Colonic mucosa (tissue), 4 donors: Measurements from ENCODE around the gene ATE1. TPM values are rescaled to one million over a fixed set of nuclear protein-coding genes. Genes with fewer than 3 reads are reported as not detected.
A peak's percentile ranks its signal among the peaks of the same experiment; 100 is the strongest.

Experiments
- DNase-seq: peaks from one replicate; pipeline ENCODE4 v3.0.0-alpha.2; 2020
- H3K27ac ChIP-seq: fragments of 200-600 bp; one replicate; pipeline ENCODE4 v1.8.0; 2021
- H3K27me3 ChIP-seq: fragments of 200-600 bp; one replicate; pipeline ENCODE4 v1.8.0; 2021
- H3K36me3 ChIP-seq: fragments of 200-600 bp; one replicate; pipeline ENCODE4 v1.8.0; 2021
- H3K4me1 ChIP-seq: fragments of 200-600 bp; one replicate; pipeline ENCODE4 v1.8.0; 2021; ENCODE audit warnings: mild to moderate bottlenecking
- H3K4me3 ChIP-seq: fragments of 200-600 bp; one replicate; pipeline ENCODE4 v1.8.0; 2021
- H3K9ac ChIP-seq, 2 donors: one replicate each; pipeline ENCODE4 v1.7.0; 2013; ENCODE audit warnings: control low read depth in 2 of 2, low read depth in 2 of 2, low read length in 2 of 2
- H3K9me3 ChIP-seq: fragments of 200-600 bp; one replicate; pipeline ENCODE4 v1.8.0; 2021
- CTCF ChIP-seq: fragments of 200-600 bp; IDR thresholded peaks from one replicate; pipeline ENCODE4 v1.8.0; 2022; ENCODE audit warnings: antibody characterized with exemption, mild to moderate bottlenecking
- intact Hi-C: fragments of 100-400 bp; cut with DNase I; formaldehyde crosslinking; loops from one replicate; pipeline ENCODE4 v1.14.1; 2022
- total RNA-seq, 2 donors: library from RNA; stranded (reverse); fragmentation: NEBNext Ultra II Directional in 1 of 2; extraction: Animal tissue kit (Norgen Biotek cat#: 25700) in 1 of 2; gene quantifications; one replicate each; pipeline ENCODE4 v1.2.1, GENCODE V29; 2021
- donor health status: healthy.
- donor health status: DM: no; HTN: no; CAD: no.
- donor health status: DM: no; HTN: no; CAD: no.

The ATE1 gene
- total RNA-seq, 2 donors from 2014 or later: 32.9 to 78.0 TPM

- Histone ChIP-seq H3K4me3 (peak overlapping the region; percentile 99), H3K9ac (peak overlapping the region; percentile 92 to 99), H3K27ac (peak overlapping the region; percentile 98), H3K9me3 (no peaks in the 10 kb centered on the region), H3K36me3 (no peaks in the 10 kb centered on the region), H3K27me3 (no peaks in the 10 kb centered on the region), H3K4me1 (no peaks in the 10 kb centered on the region)
- intact Hi-C loops: loop anchor here (10.0 kb wide), 1 partner anchor 46 kb away; the partner anchor contains the start of gene NSMCE4A
- peak; percentile 46 for DNase-seq
- no peak for TF ChIP-seq CTCF
These were observed 675 bp upstream of the ATE1 start for GRCh38 chr10:121928528-121928884.

GRCh38 chr10:121927318-121927840 is 452 bp downstream of the ATE1 start:
- H3K27me3 ChIP-seq: no peaks in the 10 kb centered on the region
- intact Hi-C loops: loop anchor here (10.0 kb wide), 1 partner anchor 47 kb away; the partner anchor contains the start of gene NSMCE4A
- peak overlapping the region; percentile 98 for H3K27ac ChIP-seq
- DNase-seq: peak; percentile 74
- peak overlapping the region; percentile 99 for H3K4me3 ChIP-seq
- H3K36me3 ChIP-seq: no peaks in the 10 kb centered on the region
- peak overlapping the region; percentile 92 to 99 for H3K9ac ChIP-seq
- H3K4me1 ChIP-seq: no peaks in the 10 kb centered on the region
- H3K9me3 ChIP-seq: no peaks in the 10 kb centered on the region
- TF ChIP-seq CTCF: no peak

- Histone ChIP-seq H3K9ac (peak overlapping the region; percentile 92 to 99), H3K4me3 (peak overlapping the region; percentile 99), H3K9me3 (no peaks in the 10 kb centered on the region), H3K27me3 (no peaks in the 10 kb centered on the region), H3K27ac (peak overlapping the region; percentile 98), H3K4me1 (no peaks in the 10 kb centered on the region), H3K36me3 (no peaks in the 10 kb centered on the region)
- DNase-seq: no peak
- TF ChIP-seq CTCF: no peak
- intact Hi-C loops: loop anchor here (10.0 kb wide), 1 partner anchor 48 kb away; the partner anchor contains the start of gene NSMCE4A
These were observed 1.0 kb downstream of the ATE1 start for GRCh38 chr10:121926671-121927317.

- TF ChIP-seq CTCF: no peak
- Histone ChIP-seq H3K4me1 (no peaks in the 10 kb centered on the region), H3K9ac (peak overlapping the region in 1 of 2 donors; percentile 92), H3K36me3 (no peaks in the 10 kb centered on the region), H3K9me3 (no peaks in the 10 kb centered on the region), H3K4me3 (peak overlapping the region; percentile 99), H3K27me3 (no peaks in the 10 kb centered on the region), H3K27ac (peak overlapping the region; percentile 98)
- intact Hi-C loops: loop anchor here (10.0 kb wide), 1 partner anchor 49 kb away; the partner anchor contains the start of gene NSMCE4A
- DNase-seq: no peak
These were observed 1.7 kb downstream of the ATE1 start for GRCh38 chr10:121926157-121926556.

- no peak for DNase-seq
- H3K9me3 ChIP-seq: no peaks in the 10 kb centered on the region
- no peaks in the 10 kb centered on the region for H3K27me3 ChIP-seq
- no peak overlapping the region for H3K27ac ChIP-seq
- no peak for TF ChIP-seq CTCF
- no peaks in the 10 kb centered on the region for H3K36me3 ChIP-seq
- no peaks in the 10 kb centered on the region for H3K4me1 ChIP-seq
- intact Hi-C loops: loop anchor here (10.0 kb wide), 1 partner anchor 53 kb away; the partner anchor contains the start of gene NSMCE4A
- no peak overlapping the region for H3K9ac ChIP-seq
- no peak overlapping the region for H3K4me3 ChIP-seq
These were observed 6.4 kb downstream of the ATE1 start for GRCh38 chr10:121921238-121921931.
